NCI-H524 treated with DMSO at 0.1 percent for 48 hours (cell line): ENCODE results near the gene CCDC59.

ENCODE experiments used
- DNase-seq: peaks from one replicate; lab custom pipeline; 2025; lab: John Stamatoyannopoulos, UW

The CCDC59 gene

DNA sequence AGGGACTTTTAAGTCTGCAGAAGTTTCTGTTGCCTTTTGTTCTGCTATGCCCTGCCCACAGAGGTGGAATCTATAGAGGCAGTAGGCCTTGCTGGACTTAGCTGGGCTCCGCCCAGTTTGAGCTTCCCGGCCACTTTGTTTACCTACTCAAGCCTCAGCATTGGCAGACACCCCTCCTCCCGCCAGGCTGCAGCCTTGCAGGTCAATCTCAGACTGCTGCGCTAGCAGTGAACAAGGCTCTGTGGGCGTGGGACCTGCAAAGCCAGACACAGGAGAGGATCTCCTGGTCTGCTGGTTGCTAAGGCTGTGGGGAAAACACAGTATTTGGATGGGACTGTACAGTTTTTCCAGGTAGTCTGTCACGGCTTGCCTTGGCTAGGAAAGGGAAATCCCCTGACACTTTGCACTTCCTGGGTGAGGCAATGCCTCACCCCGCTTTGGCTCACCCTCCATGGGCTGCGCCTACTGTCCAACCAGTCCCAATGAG is 43.7 kb downstream of the CCDC59 start:
- no peak for DNase-seq
